ENCODE results near the gene RARRES1. TPM values are rescaled to one million over a fixed set of nuclear protein-coding genes. Genes with fewer than 3 reads are reported as not detected.
A peak's percentile ranks its signal among the peaks of the same experiment; 100 is the strongest.

RARRES1 gene
- total RNA-seq, 2 experiments from 2014 or later: not detected

- no peaks in the 10 kb centered on the region for H3K9me3 Mint-ChIP-seq (ENCODE audit: insufficient read depth)
- H3K4me3 Mint-ChIP-seq: no peak overlapping the region
- CTCF ChIA-PET: interaction anchor here (1.1 to 4.4 kb wide), 4 partner anchors 9 to 83 kb away, joined by 3 to 23 read pairs (median 6); no protein-coding TSS in a partner anchor
- peaks cover 15% of the 10 kb centered on the region for H3K4me1 Mint-ChIP-seq (ENCODE audit: low read depth)
- POLR2A ChIA-PET: no interaction called here
- DNase-seq: no peak
- H3K27me3 Mint-ChIP-seq (ENCODE audit: low read depth): no peaks in the 10 kb centered on the region
- no peaks in the 10 kb centered on the region for H3K36me3 Mint-ChIP-seq (ENCODE audit: low read depth)
- no peak overlapping the region for H3K27ac Mint-ChIP-seq
- no peak for ATAC-seq
Measured at GRCh38 chr3:158742871-158743663, 10.8 kb upstream of the RARRES1 start.

- Mint-ChIP-seq H3K27me3 (ENCODE audit: low read depth) (no peaks in the 10 kb centered on the region), H3K9me3 (ENCODE audit: insufficient read depth) (no peaks in the 10 kb centered on the region), H3K36me3 (ENCODE audit: low read depth) (no peaks in the 10 kb centered on the region), H3K4me3 (no peak overlapping the region), H3K4me1 (ENCODE audit: low read depth) (peaks cover 15% of the 10 kb centered on the region), H3K27ac (no peak overlapping the region)
- ChIA-PET CTCF (interaction anchor here (4.4 kb wide), 1 partner anchor 12 kb away, joined by 23 read pairs; no protein-coding TSS in a partner anchor), POLR2A (no interaction called here)
- DNase-seq (no peak), ATAC-seq (no peak)
Measured at GRCh38 chr3:158739661-158740060, 7.4 kb upstream of the RARRES1 start.

GRCh38 chr3:158739078-158739477, 6.8 kb upstream of the RARRES1 start:
- no peak for DNase-seq
- POLR2A ChIA-PET: no interaction called here
- H3K4me3 Mint-ChIP-seq: no peak overlapping the region
- no peaks in the 10 kb centered on the region for H3K36me3 Mint-ChIP-seq (ENCODE audit: low read depth)
- no peaks in the 10 kb centered on the region for H3K9me3 Mint-ChIP-seq (ENCODE audit: insufficient read depth)
- ATAC-seq: no peak
- peaks cover 15% of the 10 kb centered on the region for H3K4me1 Mint-ChIP-seq (ENCODE audit: low read depth)
- CTCF ChIA-PET: interaction anchor here (4.4 kb wide), 1 partner anchor 12 kb away, joined by 23 read pairs; no protein-coding TSS in a partner anchor
- H3K27me3 Mint-ChIP-seq (ENCODE audit: low read depth): no peaks in the 10 kb centered on the region
- H3K27ac Mint-ChIP-seq: no peak overlapping the region

- ATAC-seq (no peak), DNase-seq (no peak)
- Mint-ChIP-seq H3K9me3 (ENCODE audit: insufficient read depth) (no peaks in the 10 kb centered on the region), H3K27ac (no peak overlapping the region), H3K4me3 (no peak overlapping the region), H3K27me3 (ENCODE audit: low read depth) (no peaks in the 10 kb centered on the region), H3K36me3 (ENCODE audit: low read depth) (no peaks in the 10 kb centered on the region), H3K4me1 (ENCODE audit: low read depth) (peaks cover 15% of the 10 kb centered on the region)
- ChIA-PET CTCF (interaction anchor here (1.5 kb wide), 1 partner anchor 11 kb away, joined by 5 read pairs; no protein-coding TSS in a partner anchor), POLR2A (no interaction called here)
Measured at GRCh38 chr3:158738653-158739052, 6.4 kb upstream of the RARRES1 start.

- Mint-ChIP-seq H3K4me1 (ENCODE audit: low read depth) (peaks cover 14% of the 10 kb centered on the region), H3K4me3 (no peak overlapping the region), H3K36me3 (ENCODE audit: low read depth) (no peaks in the 10 kb centered on the region), H3K27me3 (ENCODE audit: low read depth) (no peaks in the 10 kb centered on the region), H3K27ac (no peak overlapping the region), H3K9me3 (ENCODE audit: insufficient read depth) (no peaks in the 10 kb centered on the region)
- no peak for DNase-seq
- CTCF ChIA-PET: interaction anchor here (1.5 kb wide), 1 partner anchor 10 kb away, joined by 5 read pairs; no protein-coding TSS in a partner anchor
- ATAC-seq: no peak
- POLR2A ChIA-PET: no interaction called here
Measured at GRCh38 chr3:158737976-158738615, 5.8 kb upstream of the RARRES1 start.

GRCh38 chr3:158737410-158737809, 5.2 kb upstream of the RARRES1 start:
- H3K36me3 Mint-ChIP-seq (ENCODE audit: low read depth): no peaks in the 10 kb centered on the region
- ATAC-seq (no peak), DNase-seq (no peak)
- no peaks in the 10 kb centered on the region for H3K27me3 Mint-ChIP-seq (ENCODE audit: low read depth)
- H3K4me1 Mint-ChIP-seq (ENCODE audit: low read depth): peaks cover 7% of the 10 kb centered on the region
- H3K4me3 Mint-ChIP-seq: no peak overlapping the region
- CTCF ChIA-PET: interaction anchor here (1.5 kb wide), 1 partner anchor 10 kb away, joined by 5 read pairs; no protein-coding TSS in a partner anchor
- no peak overlapping the region for H3K27ac Mint-ChIP-seq
- no peaks in the 10 kb centered on the region for H3K9me3 Mint-ChIP-seq (ENCODE audit: insufficient read depth)
- POLR2A ChIA-PET: no interaction called here

GRCh38 chr3:158735296-158736033, 3.2 kb upstream of the RARRES1 start:
- H3K27ac Mint-ChIP-seq: no peak overlapping the region
- POLR2A ChIA-PET: no interaction called here
- H3K36me3 Mint-ChIP-seq (ENCODE audit: low read depth): no peaks in the 10 kb centered on the region

GRCh38 chr3:158733656-158734055, 1.4 kb upstream of the RARRES1 start:
- H3K27ac Mint-ChIP-seq: no peak overlapping the region
- no peak overlapping the region for H3K4me3 Mint-ChIP-seq
- H3K36me3 Mint-ChIP-seq (ENCODE audit: low read depth): no peaks in the 10 kb centered on the region
- ChIA-PET POLR2A (no interaction called here), CTCF (no interaction called here)
- H3K4me1 Mint-ChIP-seq (ENCODE audit: low read depth): peaks cover 7% of the 10 kb centered on the region
- ATAC-seq (no peak), DNase-seq (no peak)
- H3K9me3 Mint-ChIP-seq (ENCODE audit: insufficient read depth): no peaks in the 10 kb centered on the region
- no peaks in the 10 kb centered on the region for H3K27me3 Mint-ChIP-seq (ENCODE audit: low read depth)

More at GRCh38 chr3:158735296-158736033, 3.2 kb upstream of the RARRES1 start:
- DNase-seq (no peak), ATAC-seq (no peak)
- H3K27me3 Mint-ChIP-seq (ENCODE audit: low read depth): no peaks in the 10 kb centered on the region
- H3K4me3 Mint-ChIP-seq: no peak overlapping the region
- CTCF ChIA-PET: interaction anchor here (1.7 to 1.8 kb wide), 2 partner anchors 8 to 54 kb away, joined by 5 to 9 read pairs; no protein-coding TSS in a partner anchor
- H3K9me3 Mint-ChIP-seq (ENCODE audit: insufficient read depth): no peaks in the 10 kb centered on the region
- peaks cover 7% of the 10 kb centered on the region for H3K4me1 Mint-ChIP-seq (ENCODE audit: low read depth)

- H3K9me3 Mint-ChIP-seq (ENCODE audit: insufficient read depth): no peaks in the 10 kb centered on the region
- no peaks in the 10 kb centered on the region for H3K36me3 Mint-ChIP-seq (ENCODE audit: low read depth)
- no peak for DNase-seq
- H3K4me1 Mint-ChIP-seq (ENCODE audit: low read depth): peaks cover 12% of the 10 kb centered on the region
- ChIA-PET POLR2A (no interaction called here), CTCF (no interaction called here)
- H3K27ac Mint-ChIP-seq: no peak overlapping the region
- H3K4me3 Mint-ChIP-seq: no peak overlapping the region
- no peak for ATAC-seq
- H3K27me3 Mint-ChIP-seq (ENCODE audit: low read depth): no peaks in the 10 kb centered on the region
Measured at GRCh38 chr3:158732856-158733200, 571 bp upstream of the RARRES1 start.

GRCh38 chr3:158731486-158731885, 771 bp downstream of the RARRES1 start:
- Mint-ChIP-seq H3K4me3 (peak overlapping the region; percentile 36), H3K36me3 (ENCODE audit: low read depth) (no peaks in the 10 kb centered on the region), H3K27ac (no peak overlapping the region), H3K4me1 (ENCODE audit: low read depth) (peaks cover 15% of the 10 kb centered on the region), H3K27me3 (ENCODE audit: low read depth) (no peaks in the 10 kb centered on the region), H3K9me3 (ENCODE audit: insufficient read depth) (no peaks in the 10 kb centered on the region)
- ATAC-seq: no peak
- DNase-seq: no peak
- ChIA-PET CTCF (interaction anchor here (0.7 to 1.2 kb wide), 2 partner anchors 8 to 72 kb away, joined by 3 read pairs; no protein-coding TSS in a partner anchor), POLR2A (no interaction called here)

- no peaks in the 10 kb centered on the region for H3K36me3 Mint-ChIP-seq (ENCODE audit: low read depth)
- no peak overlapping the region for H3K27ac Mint-ChIP-seq
- no peak overlapping the region for H3K4me3 Mint-ChIP-seq
- H3K4me1 Mint-ChIP-seq (ENCODE audit: low read depth): peaks cover 15% of the 10 kb centered on the region
- ChIA-PET POLR2A (no interaction called here), CTCF (interaction anchor here (0.9 to 4.8 kb wide), 3 partner anchors 62 to 83 kb away, joined by 5 to 129 read pairs (median 22); partner anchors contain the start of gene GFM1)
- ATAC-seq (no peak), DNase-seq (no peak)
- H3K27me3 Mint-ChIP-seq (ENCODE audit: low read depth): no peaks in the 10 kb centered on the region
- no peaks in the 10 kb centered on the region for H3K9me3 Mint-ChIP-seq (ENCODE audit: insufficient read depth)
Measured at GRCh38 chr3:158728851-158729250, 3.4 kb downstream of the RARRES1 start.

- H3K4me3 Mint-ChIP-seq: no peak overlapping the region
- no peaks in the 10 kb centered on the region for H3K27me3 Mint-ChIP-seq (ENCODE audit: low read depth)
- H3K4me1 Mint-ChIP-seq (ENCODE audit: low read depth): peaks cover 19% of the 10 kb centered on the region
- ChIA-PET CTCF (interaction anchor here (0.6 to 4.8 kb wide), 42 partner anchors 8 to 179 kb away, joined by 3 to 129 read pairs (median 4); partner anchors contain the start of genes GFM1, LXN and MFSD1), POLR2A (no interaction called here)
- no peaks in the 10 kb centered on the region for H3K9me3 Mint-ChIP-seq (ENCODE audit: insufficient read depth)
- H3K27ac Mint-ChIP-seq: no peak overlapping the region
- ATAC-seq: no peak
- no peak for DNase-seq
- no peaks in the 10 kb centered on the region for H3K36me3 Mint-ChIP-seq (ENCODE audit: low read depth)
Measured at GRCh38 chr3:158728061-158728377, 4.2 kb downstream of the RARRES1 start.
